Activated naive CD4-positive, alpha-beta T cell treated with anti-CD3 and anti-CD28 coated beads for 36 hours (primary cell): Measurements from ENCODE around the gene BTBD9. TPM values are rescaled to one million over a fixed set of nuclear protein-coding genes. Genes with fewer than 3 reads are reported as not detected.

Experiments used
- CTCF ChIA-PET: fragments of 350-600 bp; sonication (Branson Sonifier 250); formaldehyde crosslinking; loops from one replicate; lab custom pipeline; 2021; ENCODE audit warnings: antibody characterized with exemption; lab: Charles Lee
- DNase-seq: peaks from one replicate; pipeline ENCODE4 v3.0.0-alpha.2; 2020
- H3K27ac Mint-ChIP-seq: one replicate; pipeline ENCODE4 v1.8.0; 2021; ENCODE audit warnings: mild to moderate bottlenecking, mixed read lengths
- H3K27me3 Mint-ChIP-seq: one replicate; pipeline ENCODE4 v1.8.0; 2021; ENCODE audit warnings: low read depth, mixed read lengths
- H3K36me3 Mint-ChIP-seq: one replicate; pipeline ENCODE4 v1.8.0; 2021; ENCODE audit warnings: low read depth, mixed read lengths
- H3K4me1 Mint-ChIP-seq: one replicate; pipeline ENCODE4 v1.8.0; 2021; ENCODE audit warnings: low read depth, mixed read lengths
- H3K4me3 Mint-ChIP-seq: one replicate; pipeline ENCODE4 v1.8.0; 2021; ENCODE audit warnings: mild to moderate bottlenecking, moderate library complexity, mixed read lengths
- H3K9me3 Mint-ChIP-seq: one replicate; pipeline ENCODE4 v1.8.0; 2021; ENCODE audit warnings: mixed read lengths
- intact Hi-C: fragments of 100-400 bp; cut with micrococcal nuclease; formaldehyde crosslinking; loops from one replicate; pipeline ENCODE4 v1.15.1; 2023
- total RNA-seq, 2 experiments: library from RNA; stranded (reverse); gene quantifications; one replicate each; pipeline ENCODE4 v1.2.3, GENCODE V29; 2021

The BTBD9 gene
- 10 to 100 TPM in 1 of 2 experiments, 1 to 10 TPM in 1; 9.5 to 11.1 TPM for total RNA-seq

DNA sequence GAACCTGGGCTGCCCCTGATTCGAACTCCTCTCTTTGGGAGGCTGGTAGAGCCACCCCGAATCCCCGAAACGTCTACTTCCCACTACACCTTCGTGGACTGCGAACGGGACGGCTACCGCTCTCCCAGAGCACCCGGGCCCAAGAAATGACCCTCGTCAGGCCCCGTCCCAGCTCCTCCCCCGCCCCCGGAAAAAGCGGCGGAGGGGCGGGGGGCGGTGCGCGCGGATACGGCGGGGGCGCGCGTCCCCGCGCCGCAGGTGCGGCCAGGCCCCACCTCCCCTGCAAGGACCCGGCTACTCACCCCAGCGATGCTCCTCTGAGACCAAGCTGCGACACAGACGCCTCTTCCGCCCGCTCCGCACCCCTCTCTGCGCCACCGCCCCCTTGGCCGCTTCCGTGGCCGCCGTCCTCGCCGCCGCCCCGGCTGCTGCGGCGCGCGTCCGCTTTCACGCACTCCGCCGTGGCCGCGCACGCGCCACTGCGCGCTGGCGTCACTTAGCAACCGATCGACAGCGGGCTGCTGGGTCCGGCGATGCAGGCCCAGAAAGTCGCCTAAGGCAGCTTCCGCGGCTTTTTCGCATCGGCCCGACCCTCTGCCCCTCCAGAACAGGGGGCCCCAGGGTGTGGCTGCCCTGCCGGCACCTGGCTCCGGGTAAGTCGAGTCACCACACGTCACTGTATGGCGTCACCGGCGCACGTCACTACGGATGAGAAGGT, at the start of gene BTBD9:
Gene BTBD9, minus strand, starts transcription at position 432 of the 718 bp plus-strand sequence.
- peak within 1 kb of the TSS; percentile 89 for H3K4me3 Mint-ChIP-seq
- peak within 1 kb of the TSS; percentile 86 for H3K27ac Mint-ChIP-seq
- no peaks in the 10 kb centered on the region for H3K36me3 Mint-ChIP-seq
- no peaks in the 10 kb centered on the region for H3K27me3 Mint-ChIP-seq
- no peaks in the 10 kb centered on the region for H3K9me3 Mint-ChIP-seq
- intact Hi-C loops: loop anchor here (1.0 to 10.0 kb wide), 5 partner anchors 33 to 1207 kb away; partner anchors contain the start of genes CMTR1, GLO1 and KCNK5
- peak; percentile 79 for DNase-seq
- CTCF ChIA-PET: interaction anchor here (1.1 kb wide), 1 partner anchor 76 kb away, joined by 3 read pairs; no protein-coding TSS in a partner anchor
- peaks cover 47% of the 10 kb centered on the region for H3K4me1 Mint-ChIP-seq

DNA sequence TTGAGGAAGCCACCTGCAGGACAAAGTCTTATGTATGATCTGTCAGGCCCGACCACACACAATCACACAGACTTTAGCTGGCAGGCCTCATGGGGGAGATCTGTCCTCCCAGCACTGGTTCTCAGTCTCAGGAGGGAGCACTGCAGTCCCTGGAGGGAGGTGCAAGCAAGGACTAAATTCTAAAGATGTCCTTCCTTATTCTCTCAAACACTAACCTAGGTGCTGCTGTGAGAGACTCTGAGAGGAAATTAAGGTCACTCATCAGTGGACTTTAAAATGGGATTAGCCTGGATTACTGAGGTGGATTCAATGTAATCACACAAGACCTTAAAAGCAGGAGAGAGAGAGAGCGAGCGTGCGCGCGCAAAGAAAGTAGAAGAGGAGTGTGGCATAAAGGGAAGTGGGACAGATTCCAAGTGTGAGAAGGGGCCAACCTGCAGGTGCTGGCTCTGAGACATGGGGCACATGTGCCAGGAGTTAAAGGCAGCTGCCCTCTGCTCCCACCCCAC, 48.9 kb upstream of the BTBD9 start:
- peaks cover 17% of the 10 kb centered on the region for H3K36me3 Mint-ChIP-seq
- intact Hi-C loops: no loop called here

DNA sequence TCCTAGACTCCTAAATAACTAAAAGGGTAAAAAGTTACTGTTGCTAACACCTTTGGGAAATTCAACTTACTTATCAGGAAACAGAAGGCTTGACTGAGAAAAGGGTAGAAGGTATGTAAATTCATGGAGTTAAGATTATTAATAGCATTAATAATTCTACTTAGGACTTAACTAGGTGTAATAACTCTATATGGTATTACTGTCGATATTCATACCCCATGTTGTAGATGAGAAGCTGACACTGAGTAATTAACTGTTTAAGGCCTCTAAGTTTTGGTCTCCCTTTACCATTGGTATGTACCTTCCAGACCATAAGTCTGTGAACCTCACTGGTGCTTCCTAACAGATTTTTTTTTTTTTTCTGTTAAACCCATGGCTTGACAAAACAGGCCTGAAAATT, 47.8 kb upstream of the BTBD9 start:
- Mint-ChIP-seq H3K9me3 (no peaks in the 10 kb centered on the region), H3K4me1 (peaks cover 15% of the 10 kb centered on the region), H3K27me3 (no peaks in the 10 kb centered on the region), H3K4me3 (no peak overlapping the region), H3K36me3 (peaks cover 21% of the 10 kb centered on the region), H3K27ac (no peak overlapping the region)
- intact Hi-C loops: no loop called here
- DNase-seq: no peak
- CTCF ChIA-PET: no interaction called here

More for the DNA sequence above, 48.9 kb upstream of the BTBD9 start:
- Mint-ChIP-seq H3K4me3 (no peak overlapping the region), H3K27ac (no peak overlapping the region), H3K4me1 (peaks cover 17% of the 10 kb centered on the region), H3K27me3 (no peaks in the 10 kb centered on the region), H3K9me3 (peaks cover 2% of the 10 kb centered on the region)
- no peak for DNase-seq
- CTCF ChIA-PET: interaction anchor here (0.6 kb wide), 1 partner anchor 31 kb away, joined by 3 read pairs; no protein-coding TSS in a partner anchor

DNA sequence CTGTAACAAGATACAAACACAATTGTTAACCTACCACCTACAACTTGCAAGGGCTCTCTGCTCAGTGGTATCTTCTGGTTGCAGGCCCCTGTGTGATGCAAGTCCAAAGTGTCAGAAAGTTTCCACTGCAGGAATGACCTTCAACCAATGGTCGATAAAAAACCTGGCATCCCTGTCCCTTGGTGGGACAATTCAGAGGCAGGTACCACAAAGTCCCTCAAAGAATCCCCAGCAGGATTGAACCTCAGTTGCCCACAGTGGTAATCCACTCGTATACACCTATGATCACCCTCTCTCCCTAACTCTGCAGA, 47.3 kb upstream of the BTBD9 start:
- Mint-ChIP-seq H3K36me3 (peaks cover 20% of the 10 kb centered on the region), H3K27me3 (no peaks in the 10 kb centered on the region), H3K9me3 (no peaks in the 10 kb centered on the region), H3K4me3 (no peak overlapping the region), H3K27ac (no peak overlapping the region), H3K4me1 (peaks cover 15% of the 10 kb centered on the region)
- intact Hi-C loops: no loop called here
- no peak for DNase-seq
- CTCF ChIA-PET: no interaction called here

DNA sequence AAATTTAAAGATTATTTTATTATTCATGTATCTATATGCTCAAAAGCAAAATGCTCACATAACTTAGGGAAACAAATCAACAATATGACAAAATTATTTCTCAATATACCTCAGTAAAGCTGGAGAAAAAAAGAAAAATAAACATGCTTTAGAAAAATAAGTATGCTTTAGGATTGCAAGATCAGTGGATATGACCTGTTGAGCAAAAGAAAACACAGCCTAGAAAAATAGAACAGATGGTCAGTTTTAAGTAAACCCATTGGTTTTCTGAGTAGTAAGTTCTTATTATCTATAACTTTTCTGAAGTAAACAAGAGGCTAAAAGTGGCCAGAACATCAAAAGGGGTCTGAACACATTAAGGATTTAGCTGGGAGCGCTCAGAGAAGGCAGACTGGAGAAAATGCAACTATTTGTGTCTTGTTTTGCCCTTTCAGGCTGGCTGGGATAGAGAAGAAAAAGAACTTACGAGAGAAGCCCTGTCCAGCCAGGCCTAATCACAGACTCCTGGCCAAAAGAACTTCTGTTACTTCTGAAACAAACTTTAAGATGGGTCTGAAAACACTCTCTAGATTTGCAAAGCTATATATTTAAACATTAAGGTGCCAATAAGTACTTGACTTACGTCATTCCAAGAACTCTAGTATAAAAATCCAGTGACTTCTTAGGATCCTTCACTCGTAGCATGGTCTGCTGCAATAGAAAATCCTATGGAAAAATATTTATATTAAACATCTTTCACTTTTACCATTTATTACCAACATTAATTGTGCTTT, 46.7 kb upstream of the BTBD9 start:
- intact Hi-C loops: no loop called here

DNA sequence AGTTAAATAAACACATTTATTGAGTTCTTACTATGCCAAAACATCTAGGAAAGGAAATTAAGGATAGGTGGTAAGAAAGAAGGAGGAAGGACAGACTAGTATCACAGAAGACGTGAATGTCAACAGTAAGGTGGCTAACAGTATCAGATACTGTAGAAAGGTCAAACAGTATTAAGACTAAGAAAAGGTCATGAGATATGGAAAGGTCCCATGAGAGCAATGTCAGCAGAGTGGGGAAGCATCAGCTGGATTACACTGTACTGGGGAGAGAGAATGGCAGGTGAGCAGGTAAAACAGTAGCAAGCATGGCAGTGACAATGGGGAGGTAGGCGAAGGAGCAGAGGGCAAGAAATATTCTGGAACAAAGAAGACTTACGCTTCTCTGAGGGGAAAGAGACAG, 45.2 kb upstream of the BTBD9 start:
- no peak for DNase-seq
- Mint-ChIP-seq H3K4me1 (peaks cover 15% of the 10 kb centered on the region), H3K9me3 (no peaks in the 10 kb centered on the region), H3K36me3 (peaks cover 21% of the 10 kb centered on the region), H3K27me3 (no peaks in the 10 kb centered on the region), H3K27ac (no peak overlapping the region), H3K4me3 (no peak overlapping the region)
- intact Hi-C loops: no loop called here
- CTCF ChIA-PET: no interaction called here

More for the DNA sequence above, 46.7 kb upstream of the BTBD9 start:
- Mint-ChIP-seq H3K27ac (no peak overlapping the region), H3K9me3 (no peaks in the 10 kb centered on the region), H3K36me3 (peaks cover 21% of the 10 kb centered on the region), H3K27me3 (no peaks in the 10 kb centered on the region), H3K4me3 (no peak overlapping the region), H3K4me1 (peaks cover 15% of the 10 kb centered on the region)
- DNase-seq: no peak
- CTCF ChIA-PET: interaction anchor here (0.7 kb wide), 2 partner anchors 14 to 1151 kb away, joined by 3 read pairs; no protein-coding TSS in a partner anchor

DNA sequence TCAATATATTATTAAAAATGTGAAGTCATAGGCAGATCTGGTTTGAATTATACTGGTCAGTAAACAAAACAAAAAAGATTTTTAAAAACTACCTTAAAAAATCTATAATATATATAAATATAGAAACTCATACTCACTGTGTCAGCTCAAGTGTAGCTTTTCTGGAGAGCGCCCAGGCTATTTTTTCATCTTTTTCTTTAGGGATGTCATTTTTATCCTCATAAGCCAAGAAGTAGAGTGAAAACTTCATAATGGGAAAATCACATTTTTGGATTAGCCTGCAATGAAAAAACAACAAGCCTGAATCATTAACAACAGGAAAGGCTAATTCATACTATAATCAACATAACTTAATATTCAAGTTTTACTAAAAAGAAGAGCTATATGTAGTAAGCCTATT, 44.5 kb upstream of the BTBD9 start:
- intact Hi-C loops: no loop called here
- peaks cover 24% of the 10 kb centered on the region for H3K36me3 Mint-ChIP-seq
- no peak overlapping the region for H3K27ac Mint-ChIP-seq
- CTCF ChIA-PET: no interaction called here
- DNase-seq: no peak
- H3K27me3 Mint-ChIP-seq: no peaks in the 10 kb centered on the region
- H3K9me3 Mint-ChIP-seq: no peaks in the 10 kb centered on the region
- no peak overlapping the region for H3K4me3 Mint-ChIP-seq
- peaks cover 11% of the 10 kb centered on the region for H3K4me1 Mint-ChIP-seq

DNA sequence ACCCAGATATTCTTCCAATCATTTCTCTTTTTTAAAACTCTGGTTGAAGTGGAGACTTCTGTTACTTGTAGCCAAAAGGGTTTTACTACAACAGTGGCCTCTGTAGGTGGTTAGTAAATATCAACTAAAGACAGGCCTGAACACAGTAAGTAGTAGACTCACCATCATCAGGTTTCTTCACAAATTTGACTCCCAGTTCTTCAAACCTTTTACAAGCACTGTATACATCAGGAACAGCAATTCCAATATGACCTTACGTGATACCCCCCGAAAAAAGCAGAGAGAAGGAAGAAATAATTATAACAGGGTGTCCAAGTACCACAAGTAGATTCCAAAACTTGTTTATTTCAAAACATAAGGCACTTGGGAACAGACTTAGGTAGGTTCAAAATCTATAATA, 42.1 kb upstream of the BTBD9 start:
- Mint-ChIP-seq H3K4me1 (peaks cover 12% of the 10 kb centered on the region), H3K9me3 (no peaks in the 10 kb centered on the region), H3K27me3 (no peaks in the 10 kb centered on the region), H3K27ac (no peak overlapping the region), H3K4me3 (no peak overlapping the region), H3K36me3 (peaks cover 35% of the 10 kb centered on the region)
- intact Hi-C loops: no loop called here
- DNase-seq: no peak
- CTCF ChIA-PET: no interaction called here

DNA sequence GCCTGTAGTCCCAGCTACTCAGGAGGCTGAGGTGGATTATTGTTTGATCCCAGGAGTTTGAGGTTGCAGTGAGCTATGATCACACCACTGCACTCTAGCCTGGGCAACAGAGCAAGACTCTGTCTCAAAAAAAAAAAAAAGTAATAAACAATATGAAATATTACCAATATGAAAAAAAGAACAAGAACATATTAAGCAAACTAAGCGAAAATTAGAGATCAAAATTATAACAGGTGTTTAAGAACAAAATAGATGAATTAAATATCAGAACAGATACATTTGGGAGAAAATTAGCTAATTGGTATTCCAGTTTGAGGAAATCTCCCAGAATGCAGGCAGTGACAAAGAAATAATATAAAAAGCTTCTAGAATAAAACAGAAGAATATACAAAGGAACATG, 39.9 kb upstream of the BTBD9 start:
- no peak overlapping the region for H3K27ac Mint-ChIP-seq
- H3K4me1 Mint-ChIP-seq: peaks cover 32% of the 10 kb centered on the region
- H3K36me3 Mint-ChIP-seq: peaks cover 54% of the 10 kb centered on the region
- peaks cover 5% of the 10 kb centered on the region for H3K9me3 Mint-ChIP-seq
- no peak for DNase-seq
- CTCF ChIA-PET: interaction anchor here (0.7 kb wide), 1 partner anchor 95 kb away, joined by 4 read pairs; no protein-coding TSS in a partner anchor
- intact Hi-C loops: loop anchor here (10.0 kb wide), 2 partner anchors 825 to 1165 kb away; no protein-coding TSS in a partner anchor
- no peaks in the 10 kb centered on the region for H3K27me3 Mint-ChIP-seq
- no peak overlapping the region for H3K4me3 Mint-ChIP-seq

DNA sequence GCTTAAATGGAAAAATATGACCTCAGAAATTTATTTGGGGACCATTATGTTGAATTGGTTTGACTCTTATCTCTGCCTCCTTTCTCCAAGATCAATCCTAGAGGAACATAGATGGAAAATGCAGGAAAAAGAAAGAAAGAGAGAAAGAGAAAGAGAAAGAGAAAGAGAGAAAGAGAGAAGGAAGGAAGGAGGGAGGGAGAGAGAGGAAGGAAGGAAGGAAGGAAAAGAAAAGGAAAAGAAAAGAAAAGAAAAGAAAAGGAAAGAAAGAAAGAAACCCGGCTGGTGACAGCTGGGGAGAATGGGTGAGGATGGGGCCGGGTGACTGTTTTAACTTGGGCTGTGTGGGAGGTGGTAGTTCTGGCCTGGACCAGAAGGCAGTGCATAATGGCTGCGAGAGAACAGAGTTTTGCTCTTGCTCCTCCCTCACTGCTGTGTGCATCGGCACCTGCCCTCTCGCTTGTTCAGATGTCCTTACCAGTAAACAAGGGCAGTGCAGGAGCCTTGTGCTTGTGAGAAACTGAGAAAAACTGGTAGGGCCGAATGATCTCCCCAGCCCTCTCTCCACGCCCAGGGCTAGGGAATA, 38.5 kb upstream of the BTBD9 start:
- Mint-ChIP-seq H3K27ac (no peak overlapping the region), H3K4me3 (no peak overlapping the region), H3K9me3 (peaks cover 9% of the 10 kb centered on the region), H3K27me3 (no peaks in the 10 kb centered on the region), H3K4me1 (peaks cover 46% of the 10 kb centered on the region), H3K36me3 (peaks cover 60% of the 10 kb centered on the region)
- DNase-seq: no peak
- CTCF ChIA-PET: no interaction called here
- intact Hi-C loops: loop anchor here (10.0 kb wide), 2 partner anchors 823 to 1163 kb away; no protein-coding TSS in a partner anchor

DNA sequence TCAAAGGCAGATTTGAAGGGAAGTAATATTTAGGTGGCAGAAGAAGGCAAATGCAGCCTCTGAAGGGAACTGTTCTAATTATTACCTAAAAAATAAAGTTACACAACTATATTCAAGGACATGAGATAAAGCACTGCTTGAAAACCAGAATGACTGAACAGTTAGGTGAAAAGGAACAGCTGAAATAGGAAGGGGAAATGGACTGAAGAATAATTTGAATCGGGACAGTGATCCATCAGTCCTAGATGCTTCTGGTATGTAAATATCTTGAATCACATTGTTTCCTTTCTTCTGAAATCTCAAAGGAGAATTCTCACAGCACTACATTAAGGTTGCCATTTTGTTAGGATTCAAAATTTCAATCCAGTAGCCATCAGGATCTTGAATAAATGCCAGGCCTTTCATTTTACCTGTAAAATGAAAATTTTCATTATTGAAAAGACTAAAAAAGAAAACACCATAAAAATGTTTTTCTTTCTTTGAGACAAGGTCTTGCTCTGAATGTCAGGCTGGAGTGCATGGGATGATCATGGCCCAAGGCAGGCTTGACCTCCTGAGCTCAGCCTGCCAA, 37.3 kb upstream of the BTBD9 start:
- Mint-ChIP-seq H3K4me3 (no peak overlapping the region), H3K36me3 (peaks cover 55% of the 10 kb centered on the region), H3K27me3 (no peaks in the 10 kb centered on the region), H3K27ac (peak overlapping the region; percentile 65), H3K4me1 (peaks cover 54% of the 10 kb centered on the region), H3K9me3 (peaks cover 9% of the 10 kb centered on the region)
- CTCF ChIA-PET: interaction anchor here (1.0 kb wide), 1 partner anchor 831 kb away, joined by 3 read pairs; no protein-coding TSS in a partner anchor
- intact Hi-C loops: loop anchor here (10.0 kb wide), 2 partner anchors 822 to 1162 kb away; no protein-coding TSS in a partner anchor
- DNase-seq: no peak
